IPS-20b (cell line): Measurements from ENCODE around the gene ITGA6.

Experiments
- H3K27ac ChIP-seq: one replicate; pipeline ENCODE4 v1.5.1; 2013; ENCODE audit warnings: low read length
- H3K27me3 ChIP-seq: 2 replicates; pipeline ENCODE4 v1.6.1; 2013; ENCODE audit warnings: mild to moderate bottlenecking, low read length, inconsistent platforms; ENCODE audit not compliant: insufficient read depth
- H3K36me3 ChIP-seq: 2 replicates; pipeline ENCODE4 v1.6.1; 2013; ENCODE audit warnings: low read depth, mild to moderate bottlenecking, inconsistent platforms, low read length, moderate library complexity; ENCODE audit not compliant: insufficient read depth
- H3K4me1 ChIP-seq: 2 replicates; pipeline ENCODE4 v1.6.1; 2013; ENCODE audit warnings: mild to moderate bottlenecking, control low read depth, inconsistent platforms, low read length, moderate library complexity; ENCODE audit not compliant: insufficient read depth
- H3K4me3 ChIP-seq: 2 replicates; pipeline ENCODE4 v1.5.1; 2013; ENCODE audit warnings: mild to moderate bottlenecking, low read length, inconsistent platforms
- H3K9ac ChIP-seq: 2 replicates; pipeline ENCODE4 v1.6.1; 2013; ENCODE audit warnings: low read depth, mild to moderate bottlenecking, inconsistent platforms, low read length, moderate library complexity
- H3K9me3 ChIP-seq: 2 replicates; pipeline ENCODE4 v1.6.1; 2013; ENCODE audit warnings: mild to moderate bottlenecking, low read depth, low read length, inconsistent platforms; ENCODE audit not compliant: insufficient read depth

Gene ITGA6

GRCh38 chr2:172402198-172402597 lies 25.2 kb upstream of the ITGA6 start:
- Histone ChIP-seq H3K9me3 (no peaks in the 10 kb centered on the region), H3K4me3 (no peak overlapping the region), H3K4me1 (no peaks in the 10 kb centered on the region), H3K9ac (no peak overlapping the region), H3K36me3 (no peaks in the 10 kb centered on the region), H3K27me3 (no peaks in the 10 kb centered on the region), H3K27ac (no peak overlapping the region)

- Histone ChIP-seq H3K4me1 (peaks cover 2% of the 10 kb centered on the region; the same call in 1 of the 2 replicates), H3K36me3 (no peaks in the 10 kb centered on the region), H3K27ac (no peak overlapping the region), H3K9ac (no peak overlapping the region), H3K4me3 (no peak overlapping the region), H3K9me3 (no peaks in the 10 kb centered on the region), H3K27me3 (no peaks in the 10 kb centered on the region)
Observed at GRCh38 chr2:172403402-172403801, 24.0 kb upstream of the ITGA6 start.

GRCh38 chr2:172403881-172404468 lies 23.4 kb upstream of the ITGA6 start:
- Histone ChIP-seq H3K27me3 (no peaks in the 10 kb centered on the region), H3K9ac (no peak overlapping the region), H3K4me3 (no peak overlapping the region), H3K4me1 (peaks cover 2% of the 10 kb centered on the region; the same call in 1 of the 2 replicates), H3K9me3 (no peaks in the 10 kb centered on the region), H3K36me3 (no peaks in the 10 kb centered on the region), H3K27ac (no peak overlapping the region)

GRCh38 chr2:172404824-172405223 lies 22.6 kb upstream of the ITGA6 start:
- H3K27ac ChIP-seq = no peak overlapping the region

GRCh38 chr2:172405673-172406072 lies 21.7 kb upstream of the ITGA6 start:
- Histone ChIP-seq H3K36me3 (no peaks in the 10 kb centered on the region), H3K4me3 (no peak overlapping the region), H3K4me1 (peaks cover 2% of the 10 kb centered on the region; the same call in 1 of the 2 replicates), H3K9me3 (no peaks in the 10 kb centered on the region), H3K9ac (no peak overlapping the region), H3K27ac (no peak overlapping the region), H3K27me3 (no peaks in the 10 kb centered on the region)

More at GRCh38 chr2:172404824-172405223, 22.6 kb upstream of the ITGA6 start:
- Histone ChIP-seq H3K36me3 (no peaks in the 10 kb centered on the region), H3K9me3 (no peaks in the 10 kb centered on the region), H3K27me3 (no peaks in the 10 kb centered on the region), H3K9ac (no peak overlapping the region), H3K4me3 (no peak overlapping the region), H3K4me1 (peaks cover 2% of the 10 kb centered on the region; the same call in 1 of the 2 replicates)

GRCh38 chr2:172408143-172408766 lies 19.1 kb upstream of the ITGA6 start:
- Histone ChIP-seq H3K4me3 (no peak overlapping the region), H3K9me3 (no peaks in the 10 kb centered on the region), H3K36me3 (no peaks in the 10 kb centered on the region), H3K4me1 (peaks cover 2% of the 10 kb centered on the region; the same call in 1 of the 2 replicates), H3K27ac (no peak overlapping the region), H3K9ac (no peak overlapping the region), H3K27me3 (no peaks in the 10 kb centered on the region)

- H3K27me3 ChIP-seq = no peaks in the 10 kb centered on the region
- no peaks in the 10 kb centered on the region for H3K9me3 ChIP-seq
- no peak overlapping the region for H3K27ac ChIP-seq
- H3K36me3 ChIP-seq = no peaks in the 10 kb centered on the region
- no peak overlapping the region for H3K9ac ChIP-seq
- H3K4me3 ChIP-seq = no peak overlapping the region
- H3K4me1 ChIP-seq = peaks cover 2% of the 10 kb centered on the region; the same call in 1 of the 2 replicates
Observed at GRCh38 chr2:172409042-172409441, 18.3 kb upstream of the ITGA6 start.

GRCh38 chr2:172412984-172413492 lies 14.3 kb upstream of the ITGA6 start:
- Histone ChIP-seq H3K9me3 (0 out of 2 replicates have a peak, but pooled peaks cover 4% of the 10 kb centered on the region), H3K36me3 (no peaks in the 10 kb centered on the region), H3K9ac (no peak overlapping the region)

GRCh38 chr2:172415157-172415864 lies 12.1 kb upstream of the ITGA6 start:
- no peak overlapping the region for H3K4me3 ChIP-seq
- 0 out of 2 replicates have a peak, but pooled peaks cover 4% of the 10 kb centered on the region for H3K9me3 ChIP-seq
- no peaks in the 10 kb centered on the region for H3K27me3 ChIP-seq
- no peaks in the 10 kb centered on the region for H3K36me3 ChIP-seq
- no peak overlapping the region for H3K9ac ChIP-seq
- no peak overlapping the region for H3K27ac ChIP-seq
- no peaks in the 10 kb centered on the region; the same call in 1 of the 2 replicates for H3K4me1 ChIP-seq

More at GRCh38 chr2:172412984-172413492, 14.3 kb upstream of the ITGA6 start:
- Histone ChIP-seq H3K4me3 (no peak overlapping the region), H3K27me3 (no peaks in the 10 kb centered on the region), H3K27ac (no peak overlapping the region), H3K4me1 (peaks cover 2% of the 10 kb centered on the region; the same call in 1 of the 2 replicates)

- H3K27me3 ChIP-seq = no peaks in the 10 kb centered on the region
Observed at GRCh38 chr2:172415865-172416183, 11.6 kb upstream of the ITGA6 start.

GRCh38 chr2:172416447-172417058 lies 10.8 kb upstream of the ITGA6 start:
- no peaks in the 10 kb centered on the region; the same call in 1 of the 2 replicates for H3K4me1 ChIP-seq
- H3K9ac ChIP-seq = no peak overlapping the region
- H3K27ac ChIP-seq = no peak overlapping the region
- no peak overlapping the region for H3K4me3 ChIP-seq
- H3K36me3 ChIP-seq = no peaks in the 10 kb centered on the region
- no peaks in the 10 kb centered on the region for H3K27me3 ChIP-seq
- 0 out of 2 replicates have a peak, but pooled peaks cover 4% of the 10 kb centered on the region for H3K9me3 ChIP-seq

More at GRCh38 chr2:172415865-172416183, 11.6 kb upstream of the ITGA6 start:
- Histone ChIP-seq H3K9me3 (0 out of 2 replicates have a peak, but pooled peaks cover 4% of the 10 kb centered on the region), H3K4me1 (no peaks in the 10 kb centered on the region; the same call in 1 of the 2 replicates), H3K4me3 (no peak overlapping the region), H3K9ac (no peak overlapping the region), H3K36me3 (no peaks in the 10 kb centered on the region), H3K27ac (no peak overlapping the region)
